Keratinocyte (primary cell): Measurements from ENCODE around the gene TMCO6. TPM values are rescaled to one million over a fixed set of nuclear protein-coding genes. Genes with fewer than 3 reads are reported as not detected.

Experiments
- DNase-seq: peaks from one replicate; pipeline ENCODE4 v3.0.0-alpha.2; 2011; ENCODE audit warnings: low read depth, missing footprints, low spot score
- FAIRE-seq: peaks from 2 replicates; lab custom pipeline; 2011; peaks lifted over from hg19 to GRCh38; lab: Jason Lieb, UNC
- H2AFZ ChIP-seq: 2 replicates; pipeline ENCODE4 v1.6.0; 2012; ENCODE audit warnings: low read length, control low read depth, inconsistent platforms; ENCODE audit not compliant: control insufficient read depth
- H3K27ac ChIP-seq: 2 replicates; pipeline ENCODE4 v1.5.1; 2011; ENCODE audit warnings: low read length; ENCODE audit not compliant: control insufficient read depth, insufficient read depth
- H3K27me3 ChIP-seq: 3 replicates; pipeline ENCODE4 v1.6.0; 2011; ENCODE audit warnings: low read length; ENCODE audit not compliant: control insufficient read depth, insufficient read depth; ENCODE audit errors: extremely low read depth
- H3K36me3 ChIP-seq, 2 experiments: 2 replicates in 1 of 2; 3 replicates in 1 of 2; pipeline ENCODE4 v1.5.1; 2011; ENCODE audit warnings: low read length in 2 of 2, mild to moderate bottlenecking in 1 of 2; ENCODE audit not compliant: control insufficient read depth in 2 of 2, insufficient read depth in 2 of 2; ENCODE audit errors: extremely low read depth in 1 of 2
- H3K4me1 ChIP-seq: 3 replicates; pipeline ENCODE4 v1.5.1; 2011; ENCODE audit warnings: low read length; ENCODE audit not compliant: control insufficient read depth, insufficient read depth; ENCODE audit errors: extremely low read depth
- H3K4me2 ChIP-seq: 3 replicates; pipeline ENCODE4 v1.6.0; 2011; ENCODE audit warnings: low read depth, low read length; ENCODE audit not compliant: control insufficient read depth, insufficient read depth; ENCODE audit errors: extremely low read depth
- H3K4me3 ChIP-seq, 3 experiments: fragments of 200-600 bp in 1 of 3; sonication (generic) in 1 of 3; 2 replicates in 2 of 3; 3 replicates in 1 of 3; pipeline ENCODE4 v1.5.1; 2011 to 2016; ENCODE audit warnings: low read length in 3 of 3, mild to moderate bottlenecking in 3 of 3, control low read depth in 2 of 3, inconsistent platforms in 1 of 3, low read depth in 1 of 3, mixed read lengths in 1 of 3, mixed run types in 1 of 3, moderate library complexity in 1 of 3; ENCODE audit not compliant: control insufficient read depth in 2 of 3, insufficient read depth in 2 of 3; ENCODE audit errors: extremely low read depth in 1 of 3
- H3K79me2 ChIP-seq: 2 replicates; pipeline ENCODE4 v1.6.0; 2012; ENCODE audit warnings: low read length; ENCODE audit not compliant: control insufficient read depth, insufficient read depth
- H3K9ac ChIP-seq: 3 replicates; pipeline ENCODE4 v1.6.0; 2011; ENCODE audit warnings: low read length; ENCODE audit not compliant: control insufficient read depth, insufficient read depth; ENCODE audit errors: extremely low read depth
- H3K9me1 ChIP-seq: 3 replicates; pipeline ENCODE4 v1.6.0; 2011; ENCODE audit warnings: low read length; ENCODE audit not compliant: control insufficient read depth, insufficient read depth; ENCODE audit errors: extremely low read depth
- H3K9me3 ChIP-seq: 2 replicates; pipeline ENCODE4 v1.5.1; 2012; ENCODE audit warnings: low read depth, low read length; ENCODE audit not compliant: control insufficient read depth
- H4K20me1 ChIP-seq: 3 replicates; pipeline ENCODE4 v1.6.0; 2011; ENCODE audit warnings: low read length; ENCODE audit not compliant: control insufficient read depth, insufficient read depth; ENCODE audit errors: extremely low read depth
- CTCF ChIP-seq, 3 experiments: IDR thresholded peaks in 1 of 3; conservative IDR thresholded peaks in 1 of 3; optimal IDR thresholded peaks in 1 of 3; 2 replicates in 2 of 3; 3 replicates in 1 of 3; pipeline versions ENCODE3 to v1.5.1; 2011; ENCODE audit warnings: low read length in 3 of 3, mild to moderate bottlenecking in 3 of 3, moderate library complexity in 2 of 3, control low read depth in 1 of 3, inconsistent platforms in 1 of 3; ENCODE audit not compliant: insufficient read depth in 2 of 3; ENCODE audit errors: extremely low read depth in 1 of 3
- EZH2 ChIP-seq: IDR thresholded peaks from one replicate; pipeline ENCODE4 v1.6.1; 2012; ENCODE audit warnings: inconsistent platforms, mild to moderate bottlenecking, low read length, moderate library complexity
- dilution Hi-C: fragments of 300-500 bp; cut with MboI; formaldehyde crosslinking; loops from one replicate; pipeline ENCODE4 v1.7.0; 2020; ENCODE audit warnings: low sequenced_read_pairs; ENCODE audit not compliant: extremely low pct_ligation_motif_present
- polyA plus RNA-seq, 5 experiments: library from polyadenylated mRNA; depleted of rRNA in 3 of 5; stranded (reverse) in 3 of 5; stranded (forward) in 1 of 5; unstranded in 1 of 5; fragments of >200 nt; gene quantifications; 1 replicate in 1 of 5; 2 replicates in 3 of 5; 3 replicates in 1 of 5; pipeline versions ENCODE4 v1.2.1 to v1.2.3, GENCODE V29; 2011 to 2012; ENCODE audit warnings: missing spikeins in 2 of 5, low read depth in 1 of 5, low replicate concordance in 1 of 5

The TMCO6 gene
- polyA plus RNA-seq, 1 donor (not counting 4 experiments of a cell fraction or from before 2014, with no cell fraction given) = 7.6 TPM

- no peaks in the 10 kb centered on the region for H3K9me3 ChIP-seq
- no peaks in the 10 kb centered on the region for H3K9me1 ChIP-seq
- DNase-seq (no peak), FAIRE-seq (no peak)
- no peaks in the 10 kb centered on the region for H3K36me3 ChIP-seq
- no peak overlapping the region for H2AFZ ChIP-seq
- TF ChIP-seq EZH2 = no peak
- TF ChIP-seq CTCF (optimal IDR thresholded peaks at IDR 0.05 in 1 of 3, IDR thresholded peaks at IDR 0.05 in 1 of 3, conservative IDR thresholded peaks at IDR 0.05 in 1 of 3; ENCODE audit: extremely low read depth in 1 of 3, insufficient read depth in 2 of 3, low read length in 3 of 3) = no peak
- no peak overlapping the region for H3K9ac ChIP-seq
- no peak overlapping the region for H3K4me2 ChIP-seq
- H3K4me3 ChIP-seq = no peak overlapping the region
- no peaks in the 10 kb centered on the region for H3K79me2 ChIP-seq
- H3K27ac ChIP-seq = no peak overlapping the region
- dilution Hi-C loops = no loop called here
- peaks cover 21% of the 10 kb centered on the region for H3K4me1 ChIP-seq
- peaks cover 7% of the 10 kb centered on the region for H3K27me3 ChIP-seq
- H4K20me1 ChIP-seq = no peaks in the 10 kb centered on the region
Observed at GRCh38 chr5:140630292-140631035, 8.8 kb upstream of the TMCO6 start.

- H3K4me3 ChIP-seq = no peak overlapping the region
- H2AFZ ChIP-seq = no peak overlapping the region
- H3K79me2 ChIP-seq = no peaks in the 10 kb centered on the region
- TF ChIP-seq CTCF (optimal IDR thresholded peaks at IDR 0.05 in 1 of 3, IDR thresholded peaks at IDR 0.05 in 1 of 3, conservative IDR thresholded peaks at IDR 0.05 in 1 of 3; ENCODE audit: extremely low read depth in 1 of 3, insufficient read depth in 2 of 3, low read length in 3 of 3) = no peak
- no peak for TF ChIP-seq EZH2
- H3K9me3 ChIP-seq = no peaks in the 10 kb centered on the region
- H3K27me3 ChIP-seq = peaks cover 7% of the 10 kb centered on the region
- H3K27ac ChIP-seq = no peak overlapping the region
- FAIRE-seq (no peak), DNase-seq (no peak)
- peaks cover 21% of the 10 kb centered on the region for H3K4me1 ChIP-seq
- no peak overlapping the region for H3K4me2 ChIP-seq
- no peak overlapping the region for H3K9ac ChIP-seq
- dilution Hi-C loops = no loop called here
- H4K20me1 ChIP-seq = no peaks in the 10 kb centered on the region
- no peaks in the 10 kb centered on the region for H3K36me3 ChIP-seq
- no peaks in the 10 kb centered on the region for H3K9me1 ChIP-seq
Observed at GRCh38 chr5:140631036-140631417, 8.2 kb upstream of the TMCO6 start.
